GM18909 (cell line): Measurements from ENCODE around the gene NBAS.

ENCODE experiments used
- ATAC-seq: cut with Tn5 transposase; IDR thresholded peaks from one replicate; pipeline ENCODE4 v1.9.1; 2021; ENCODE audit warnings: mild to moderate bottlenecking; ENCODE audit not compliant: unreplicated experiment, poor library complexity

NBAS gene

GRCh38 chr2:15378148-15378908 is 182.8 kb downstream of the NBAS start:
- ATAC-seq = peak; percentile 82

GRCh38 chr2:15377202-15377601 is 183.9 kb downstream of the NBAS start:
- ATAC-seq = no peak

GRCh38 chr2:15372019-15372418 is 189.1 kb downstream of the NBAS start:
- no peak for ATAC-seq

- ATAC-seq = no peak
Measured at GRCh38 chr2:15369129-15369528, 192.0 kb downstream of the NBAS start.

GRCh38 chr2:15367715-15368114 is 193.4 kb downstream of the NBAS start:
- ATAC-seq = peak; percentile 76

- ATAC-seq = no peak
Measured at GRCh38 chr2:15367205-15367604, 193.9 kb downstream of the NBAS start.

GRCh38 chr2:15365411-15365810 is 195.7 kb downstream of the NBAS start:
- ATAC-seq = no peak

- no peak for ATAC-seq
Measured at GRCh38 chr2:15364561-15364960, 196.6 kb downstream of the NBAS start.

- ATAC-seq = no peak
Measured at GRCh38 chr2:15363734-15364133, 197.4 kb downstream of the NBAS start.

GRCh38 chr2:15363142-15363541 is 198.0 kb downstream of the NBAS start:
- no peak for ATAC-seq

GRCh38 chr2:15359716-15360531 is 201.2 kb downstream of the NBAS start:
- ATAC-seq = no peak

- ATAC-seq = no peak
Measured at GRCh38 chr2:15357922-15358321, 203.2 kb downstream of the NBAS start.

- ATAC-seq = no peak
Measured at GRCh38 chr2:15357186-15357585, 203.9 kb downstream of the NBAS start.

- ATAC-seq = no peak
Measured at GRCh38 chr2:15355386-15355785, 205.7 kb downstream of the NBAS start.

GRCh38 chr2:15354596-15355366 is 206.4 kb downstream of the NBAS start:
- no peak for ATAC-seq

GRCh38 chr2:15352363-15352762 is 208.8 kb downstream of the NBAS start:
- no peak for ATAC-seq

- no peak for ATAC-seq
Measured at GRCh38 chr2:15348636-15349035, 212.5 kb downstream of the NBAS start.

GRCh38 chr2:15348045-15348444 is 213.1 kb downstream of the NBAS start:
- no peak for ATAC-seq

GRCh38 chr2:15346624-15347023 is 214.5 kb downstream of the NBAS start:
- ATAC-seq = no peak

GRCh38 chr2:15337996-15338666 is 223.0 kb downstream of the NBAS start:
- no peak for ATAC-seq
